CD4-positive, alpha-beta T cell treated with Interleukin-15 for 4 hours (primary cell): Measurements from ENCODE around the gene LRRC30.
"Not testable (repeated sequence)": the region's sequence is repeated elsewhere in the genome, so short reads cannot be mapped to it uniquely, and the experiment has no call there.

Experiments
- DNase-seq: peaks from one replicate; pipeline ENCODE4 v3.0.0-alpha.2; 2020; ENCODE audit warnings: low spot score

LRRC30 gene

DNA sequence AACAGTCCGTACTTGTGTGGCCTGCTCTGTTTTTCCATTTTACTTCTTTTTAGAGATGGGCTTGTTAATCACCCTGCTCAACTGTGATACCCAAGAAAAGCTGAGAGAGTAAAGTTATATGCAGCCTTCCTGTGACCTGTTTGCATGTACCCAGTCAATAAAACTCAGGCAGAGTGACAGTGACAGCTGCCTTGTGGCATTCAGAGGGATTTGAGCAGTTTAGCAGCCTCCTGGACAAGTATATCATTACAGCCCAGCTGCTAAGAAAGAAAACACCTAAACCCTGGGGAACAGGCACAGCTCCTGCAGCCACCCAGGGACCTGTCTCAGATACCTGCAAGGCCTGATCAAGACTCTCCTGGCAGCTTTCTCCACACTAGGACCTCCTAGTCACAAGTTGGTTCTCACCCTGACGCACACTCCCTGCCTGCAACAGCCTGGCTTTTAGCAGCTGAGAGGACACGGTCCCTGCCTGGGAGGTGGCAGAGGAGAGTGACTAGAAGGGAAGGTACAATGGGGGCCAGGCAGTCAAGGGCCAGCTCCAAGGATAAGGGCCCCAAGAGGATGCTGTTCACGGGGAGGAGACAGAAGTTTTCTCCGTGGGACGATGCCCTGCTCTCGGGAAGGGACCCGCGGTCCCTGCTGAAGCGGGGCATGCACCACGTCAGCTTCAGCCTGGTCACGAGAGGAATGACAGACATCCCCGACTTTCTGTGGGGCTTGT is at the start of gene LRRC30:
TSS of gene LRRC30 (plus strand) at position 464 of the 724 bp plus-strand sequence. CDS start at position 514, 50 bp downstream.
- DNase-seq = no peak

DNA sequence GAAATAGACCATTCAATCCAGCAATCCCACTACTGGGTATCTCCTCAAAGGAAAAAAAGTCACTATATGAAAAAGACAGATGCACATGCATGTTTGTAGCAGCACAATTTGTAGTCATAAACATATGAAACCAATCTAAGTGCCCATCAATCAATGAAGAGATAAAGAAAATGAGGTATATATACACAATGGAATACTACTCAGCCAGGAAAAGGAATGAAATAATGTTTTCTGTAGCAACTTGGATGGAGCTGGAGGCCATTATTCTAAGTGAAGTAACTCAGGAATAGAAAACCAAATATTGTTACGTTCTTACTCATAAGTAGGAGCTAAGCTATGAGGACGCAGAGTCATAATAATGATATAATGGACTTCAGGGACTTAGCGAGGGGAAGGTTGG is 45.2 kb upstream of the LRRC30 start:
- no peak for DNase-seq

DNA sequence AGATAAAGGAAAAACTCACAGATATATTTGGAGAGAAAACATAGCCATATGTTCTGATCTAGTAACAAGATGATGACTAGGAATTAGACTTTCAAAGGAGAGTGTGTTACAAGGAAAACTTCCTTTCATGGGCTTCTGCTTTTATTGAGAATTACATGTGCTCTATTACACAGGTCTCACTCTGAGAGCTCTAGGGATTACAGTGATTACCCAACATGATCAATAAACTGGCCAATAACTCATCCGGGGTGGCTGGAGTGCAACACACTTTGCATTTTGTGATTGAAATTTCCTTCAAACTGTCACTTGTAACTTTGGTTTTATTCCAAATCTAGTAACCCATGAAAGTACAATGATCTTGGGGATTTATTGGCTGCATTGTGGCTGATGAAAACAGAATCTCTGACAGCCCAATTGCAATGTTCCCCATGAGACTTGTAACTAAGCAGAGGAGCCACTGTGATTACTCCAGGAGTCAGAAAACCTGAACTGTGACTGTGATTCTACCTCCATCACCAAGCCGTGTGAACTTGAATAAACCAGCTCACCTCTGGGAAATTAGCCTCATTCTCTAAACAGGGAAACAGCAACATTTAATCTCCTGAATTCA is 40.2 kb upstream of the LRRC30 start:
- no peak for DNase-seq

DNA sequence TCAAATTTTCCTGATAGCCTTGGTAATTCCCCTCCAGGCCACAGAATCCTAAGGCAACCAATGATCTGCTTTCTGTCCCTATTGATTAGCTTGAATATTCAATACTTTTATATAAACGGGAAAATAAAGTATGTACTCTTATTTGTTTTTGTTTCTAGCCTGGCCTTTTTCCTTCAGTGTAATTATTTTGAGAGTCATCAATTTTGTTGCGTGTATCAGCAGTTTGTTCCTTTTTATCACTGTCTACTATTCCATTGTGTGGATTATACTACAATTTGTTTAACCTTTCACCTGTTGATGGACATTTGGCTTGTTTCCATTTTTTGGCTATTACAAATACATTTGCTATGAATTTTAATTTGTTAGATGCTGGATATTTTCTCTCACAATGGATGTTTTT is 39.2 kb upstream of the LRRC30 start:
- DNase-seq = no peak

DNA sequence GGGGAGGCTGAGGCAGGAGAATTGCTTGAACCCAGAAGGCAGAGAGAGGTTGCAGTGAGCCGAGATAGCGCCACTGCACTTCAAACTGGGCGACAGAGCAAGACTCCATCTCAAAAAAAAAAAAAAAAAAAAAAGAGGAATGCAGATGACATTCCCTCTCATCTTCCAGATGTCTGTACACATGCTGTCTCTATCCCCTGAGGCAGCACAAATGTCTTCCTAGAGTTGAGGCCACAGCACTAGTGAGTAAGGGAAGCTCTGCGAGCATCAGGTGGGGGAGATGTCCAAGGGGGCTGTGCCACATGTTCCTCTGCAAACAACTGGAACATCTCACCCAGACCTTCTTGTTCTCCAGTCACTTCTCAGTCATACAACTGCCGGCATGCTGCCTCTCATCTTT is 35.6 kb upstream of the LRRC30 start:
- DNase-seq = no peak

DNA sequence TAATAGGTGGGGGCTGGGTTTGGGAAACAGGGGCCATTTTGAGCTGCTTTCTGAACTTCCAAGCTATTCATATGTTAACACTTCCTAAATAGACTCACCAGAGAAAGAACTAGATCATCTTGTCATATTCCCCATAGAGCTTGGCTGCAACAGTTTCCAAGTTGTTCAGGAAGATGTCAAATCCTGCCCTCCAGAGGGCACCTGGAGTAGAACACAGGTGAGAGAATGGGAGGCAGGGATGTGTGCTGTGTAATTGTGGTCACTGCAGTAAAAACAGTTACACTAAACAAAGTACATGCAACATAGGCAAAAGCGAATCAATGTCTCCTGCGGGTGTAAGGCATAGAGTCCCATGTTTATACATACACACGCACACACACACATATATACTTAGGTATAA is 34.5 kb upstream of the LRRC30 start:
- DNase-seq = no peak

DNA sequence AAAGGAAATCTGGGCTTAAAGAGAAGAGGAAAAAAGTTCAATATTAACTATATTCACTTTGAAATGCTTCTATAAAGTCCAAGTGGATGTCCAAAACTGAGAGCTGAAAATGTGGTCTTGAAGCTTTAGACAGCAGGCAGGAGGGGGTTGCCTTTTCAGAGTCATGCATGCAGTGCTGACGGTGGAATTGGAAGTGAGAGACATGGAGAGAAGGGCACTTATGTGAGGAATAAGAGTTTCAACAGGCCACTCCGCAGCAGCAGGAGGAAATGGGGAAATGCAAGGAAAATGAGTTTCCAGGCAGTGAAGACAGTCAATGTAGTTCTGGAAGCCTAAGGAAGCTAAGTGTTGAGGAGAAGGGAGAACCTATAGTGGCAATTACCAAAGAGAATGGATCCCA is 33.0 kb upstream of the LRRC30 start:
- no peak for DNase-seq

DNA sequence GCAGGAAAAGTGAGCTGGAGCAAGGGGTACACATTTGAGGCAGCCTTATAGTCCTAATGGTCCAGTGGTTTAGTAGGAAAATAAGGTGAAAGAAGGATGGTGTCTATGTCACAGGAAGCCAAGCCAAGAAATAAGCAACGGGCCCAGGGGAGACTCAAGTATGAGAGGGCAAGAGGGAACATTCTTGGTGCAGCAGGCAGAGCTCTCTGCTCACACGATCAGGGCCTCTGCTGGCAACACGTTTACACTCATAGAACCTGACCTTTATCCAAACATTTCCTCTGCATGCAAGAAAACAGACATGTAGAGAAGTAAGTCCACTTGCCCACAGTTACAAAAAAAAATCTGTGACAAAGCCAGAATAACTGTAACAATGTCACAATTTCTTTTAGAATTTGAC is 32.6 kb upstream of the LRRC30 start:
- no peak for DNase-seq

DNA sequence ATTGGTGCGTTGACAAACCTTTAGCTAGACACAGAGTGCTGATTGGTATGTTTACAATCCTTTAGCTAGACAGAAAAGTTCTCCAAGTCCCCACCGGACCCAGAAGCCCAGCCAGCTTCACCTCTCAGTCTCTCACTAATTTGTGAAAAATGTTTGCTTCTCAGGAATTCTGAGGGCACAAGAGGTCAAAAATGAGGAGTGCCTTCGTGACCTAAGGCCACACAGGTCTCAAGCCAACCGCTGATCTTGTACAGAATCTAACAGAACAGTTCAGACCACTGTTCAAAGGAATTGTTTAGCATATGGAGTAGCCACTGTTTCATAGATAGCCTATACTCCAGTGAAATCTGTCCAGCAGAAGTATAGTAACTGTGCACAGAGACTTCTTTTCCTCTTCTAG is 29.8 kb upstream of the LRRC30 start:
- DNase-seq = no peak

DNA sequence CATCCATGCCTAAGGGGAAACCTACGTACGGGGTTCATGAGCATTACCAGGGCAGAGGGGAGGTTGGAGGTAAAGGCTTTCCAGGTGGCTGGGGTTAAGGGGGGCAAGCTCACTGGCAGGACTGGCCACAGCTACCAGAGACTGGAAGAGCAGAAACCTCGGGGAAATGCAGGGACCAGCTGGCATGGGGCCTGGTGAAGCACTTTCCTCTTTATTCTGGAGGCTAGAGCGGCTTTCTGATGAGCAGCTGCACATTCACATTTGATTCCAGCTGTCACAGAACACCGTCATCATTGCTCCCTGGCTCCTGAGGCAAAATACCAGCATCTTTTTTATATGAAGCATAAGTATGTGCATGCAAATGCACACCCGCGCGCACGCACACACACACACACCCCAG is 28.7 kb upstream of the LRRC30 start:
- DNase-seq = no peak

DNA sequence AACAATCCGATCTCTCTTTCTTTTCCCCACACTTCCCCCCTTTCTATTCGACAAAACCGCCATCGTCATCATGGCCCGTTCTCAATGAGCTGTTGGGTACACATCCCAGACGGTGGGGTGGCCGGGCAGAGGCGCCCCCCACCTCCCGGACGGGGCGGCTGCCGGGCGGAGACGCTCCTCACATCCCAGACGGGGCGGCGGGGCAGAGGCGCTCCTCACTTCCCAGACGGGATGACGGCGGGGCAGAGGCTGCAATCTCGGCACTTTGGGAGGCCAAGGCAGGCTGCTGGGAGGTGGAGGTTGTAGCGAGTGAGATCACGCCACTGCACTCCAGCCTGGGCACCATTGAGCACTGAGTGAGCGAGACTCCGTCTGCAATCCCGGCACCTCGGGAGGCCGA is 27.3 kb upstream of the LRRC30 start:
- DNase-seq = not testable (repeated sequence)

DNA sequence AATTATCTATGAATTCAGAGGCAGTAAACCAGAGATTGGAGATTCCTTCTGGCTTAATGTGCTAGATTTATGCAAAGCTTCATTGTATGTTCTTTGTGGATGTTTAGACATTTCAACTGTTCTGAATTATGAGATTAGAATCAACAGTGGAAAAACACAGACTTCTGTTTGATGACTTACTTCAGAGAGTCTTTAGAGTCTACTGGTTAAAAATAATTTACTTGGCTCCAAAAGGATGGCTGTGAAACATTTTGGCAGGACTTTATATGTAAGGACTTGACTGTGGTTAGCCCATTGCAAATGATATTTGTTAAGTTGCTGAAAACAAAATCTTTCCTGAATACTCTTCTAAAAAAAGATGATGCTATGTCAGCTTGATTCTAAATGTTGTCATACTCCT is 25.5 kb upstream of the LRRC30 start:
- DNase-seq = no peak

DNA sequence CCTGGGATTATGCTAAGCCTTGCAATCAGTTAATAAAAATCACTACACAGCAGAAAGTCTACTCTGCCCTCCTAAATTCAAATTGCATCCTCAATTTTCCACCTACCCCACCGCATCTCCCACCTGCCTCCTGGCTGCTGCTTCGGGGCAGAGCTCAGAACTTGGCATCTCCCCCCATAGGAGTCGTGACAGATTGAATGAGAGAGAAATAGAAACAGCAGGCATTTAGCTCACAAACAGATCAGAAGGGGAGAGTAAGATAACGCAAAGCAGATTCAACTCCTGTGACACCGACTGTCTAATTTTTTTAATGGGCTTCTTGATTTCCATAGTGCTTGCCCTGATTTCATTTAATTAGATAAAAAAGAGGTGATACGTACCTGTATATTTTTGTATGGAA is 24.7 kb upstream of the LRRC30 start:
- no peak for DNase-seq

DNA sequence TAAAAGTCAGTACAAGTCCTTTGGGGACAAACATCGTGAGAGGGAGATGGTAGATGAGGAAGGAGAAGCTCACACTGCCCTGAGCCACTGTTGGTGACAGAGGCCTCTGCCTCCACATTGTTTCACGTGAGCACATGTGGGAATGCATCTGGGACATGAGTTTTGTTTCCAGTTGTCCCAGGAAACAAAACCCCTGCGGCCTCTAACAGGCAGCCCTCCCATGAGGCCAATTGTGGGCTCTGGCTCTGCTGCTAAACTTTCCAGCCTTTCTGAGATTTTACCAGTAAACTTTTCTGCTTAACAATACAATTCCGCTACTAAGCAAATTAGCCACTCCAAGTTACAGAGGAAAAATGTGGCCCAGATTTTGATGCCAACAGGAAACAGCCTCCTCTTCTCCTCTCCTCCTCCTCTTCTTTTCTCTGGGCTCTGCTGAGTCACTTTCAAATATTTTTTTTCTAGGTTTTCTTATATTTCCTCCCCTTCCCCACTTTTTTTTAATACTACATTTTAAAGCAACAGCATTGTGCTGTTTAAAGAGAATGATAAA is 23.4 kb upstream of the LRRC30 start:
- no peak for DNase-seq

DNA sequence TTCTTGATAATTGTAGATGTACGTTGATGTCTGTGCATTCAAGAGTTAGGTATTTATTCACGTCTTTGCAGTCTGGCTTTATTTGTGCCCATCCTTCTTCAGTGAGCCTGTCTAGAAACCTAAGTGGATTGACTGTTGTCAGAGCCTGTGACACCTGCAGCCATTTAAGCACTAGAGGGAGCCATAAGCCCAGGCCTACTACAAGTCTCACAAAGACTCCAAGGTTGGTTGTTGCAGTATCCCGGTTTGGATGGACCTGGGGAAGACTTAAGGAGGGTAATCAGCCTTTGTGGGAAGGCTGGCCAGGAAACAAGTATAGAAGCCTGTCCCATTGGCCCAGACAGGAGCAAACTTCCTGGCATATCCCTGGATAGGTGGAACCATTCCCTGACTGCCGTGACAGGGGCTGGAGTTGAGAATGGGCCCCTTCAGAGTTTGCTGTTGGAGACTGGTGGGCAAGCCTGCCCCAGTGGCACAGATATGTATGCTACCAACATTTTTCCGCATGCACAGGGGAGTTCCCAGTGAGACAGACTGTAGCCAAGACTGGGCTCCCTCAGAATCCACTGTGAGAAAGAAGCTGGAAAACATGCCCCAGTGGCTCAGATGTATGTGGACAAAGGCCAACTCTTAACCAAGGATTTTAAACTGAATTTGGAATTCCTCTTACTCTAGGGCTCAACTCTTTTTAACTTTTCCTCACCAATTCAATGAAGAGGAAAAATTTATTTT is 9.3 kb upstream of the LRRC30 start:
- DNase-seq = no peak

DNA sequence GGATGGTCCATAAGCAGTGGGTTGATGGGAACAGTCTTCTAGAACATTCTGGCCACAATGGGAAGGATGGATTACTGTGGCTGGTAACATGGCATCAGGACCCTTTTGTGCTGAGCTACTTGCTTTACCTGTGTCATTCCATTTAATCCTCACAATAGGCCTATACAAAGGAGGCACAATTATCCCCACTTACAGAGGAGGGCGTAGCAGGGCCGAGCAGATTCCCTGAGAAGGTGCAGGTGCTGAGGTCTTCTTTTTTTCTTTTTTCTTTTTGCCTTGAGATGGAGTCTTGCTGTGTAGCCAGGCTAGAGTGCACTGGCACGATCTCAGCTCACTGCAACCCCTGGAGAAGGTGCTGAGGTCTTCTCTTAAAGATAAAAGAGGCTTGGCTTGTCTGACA is 6.7 kb upstream of the LRRC30 start:
- DNase-seq = no peak

DNA sequence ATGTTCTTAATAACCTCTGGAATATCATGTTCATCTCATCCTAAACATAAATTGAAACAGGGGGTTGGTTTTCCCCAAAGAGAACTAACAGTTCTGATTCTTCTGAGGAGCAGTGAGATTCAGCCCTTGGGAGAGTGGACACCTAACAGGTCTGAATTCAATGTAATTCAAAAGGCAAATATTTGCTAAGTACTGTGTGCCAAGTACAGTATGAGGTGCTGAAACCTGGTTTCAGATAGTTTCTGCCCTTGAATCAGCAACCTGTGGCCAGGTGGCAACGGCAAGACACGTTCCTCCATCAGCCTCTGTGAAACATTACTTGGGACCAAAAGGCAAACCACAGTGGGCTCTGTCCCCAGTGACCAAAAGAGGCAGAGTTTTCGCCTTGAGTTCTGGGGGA is 1.3 kb downstream of the LRRC30 start:
- DNase-seq = no peak

DNA sequence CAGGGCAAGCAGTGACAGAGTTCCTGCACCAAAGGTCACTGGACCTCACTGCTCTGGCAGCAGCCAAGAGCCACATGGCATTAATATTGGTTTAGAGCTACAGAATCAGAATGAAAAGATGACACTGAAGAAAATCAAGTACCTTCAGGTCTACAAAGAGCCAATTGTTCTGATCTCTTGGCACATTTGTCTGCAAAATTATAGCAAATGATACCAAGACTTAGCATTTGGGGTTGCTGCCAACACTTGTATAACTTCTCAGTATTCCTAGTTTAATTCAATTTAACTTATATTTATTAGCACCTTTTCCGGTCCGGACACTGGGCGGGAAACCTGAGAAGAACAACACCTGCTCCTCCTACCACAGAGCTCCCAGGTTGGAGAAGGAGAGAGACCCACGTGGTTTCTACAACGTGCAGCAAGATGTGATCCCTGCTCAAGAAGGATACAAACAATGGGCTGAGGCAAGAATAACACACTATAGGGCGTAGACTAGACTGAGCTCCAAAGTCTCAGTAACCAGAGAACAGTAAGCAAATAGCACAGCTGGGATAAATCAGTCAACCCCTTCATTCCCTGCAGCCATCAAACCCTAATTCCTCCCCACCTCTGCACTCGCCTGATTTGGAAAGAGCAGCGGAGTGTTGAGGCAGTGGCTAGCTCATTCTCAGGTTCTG is 2.4 kb downstream of the LRRC30 start:
- DNase-seq = no peak

DNA sequence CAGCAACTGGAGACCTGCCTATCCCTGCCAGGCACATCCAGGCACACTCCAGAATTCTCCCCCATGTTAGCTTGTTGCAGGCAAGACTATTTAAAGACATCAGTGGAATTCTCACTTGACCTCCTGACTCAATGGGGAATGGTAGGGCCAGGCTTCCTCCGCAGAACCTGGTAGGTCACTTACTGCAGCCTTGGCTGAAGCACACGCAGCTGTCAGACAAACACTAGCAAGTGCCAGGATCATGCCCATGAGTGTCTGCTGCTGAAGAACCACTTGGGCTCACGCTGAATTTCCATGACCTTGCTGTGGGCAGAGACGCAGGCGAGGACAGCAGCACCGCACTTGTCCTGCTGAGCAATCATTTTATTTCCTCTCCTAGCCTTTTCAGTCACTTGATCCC is 3.2 kb downstream of the LRRC30 start:
- no peak for DNase-seq

DNA sequence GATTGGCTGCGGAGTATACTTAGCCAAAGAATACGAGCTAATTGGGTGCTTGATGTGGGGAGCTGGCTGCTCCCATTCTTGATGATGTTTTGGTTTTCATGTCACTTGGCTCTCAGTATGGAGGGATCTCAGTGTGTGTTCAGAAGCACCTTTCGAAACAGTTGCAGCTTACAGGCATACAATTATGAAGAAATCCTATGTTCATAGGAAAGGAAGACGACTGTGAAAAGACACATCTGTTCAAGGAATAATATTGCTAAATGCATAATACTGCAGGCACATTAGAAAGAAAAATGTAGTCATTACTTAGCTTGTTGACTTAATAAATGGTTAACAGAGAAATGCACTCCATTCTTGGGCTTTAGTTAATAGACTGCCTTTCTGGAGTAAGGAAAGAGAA is 4.1 kb downstream of the LRRC30 start:
- DNase-seq = no peak

DNA sequence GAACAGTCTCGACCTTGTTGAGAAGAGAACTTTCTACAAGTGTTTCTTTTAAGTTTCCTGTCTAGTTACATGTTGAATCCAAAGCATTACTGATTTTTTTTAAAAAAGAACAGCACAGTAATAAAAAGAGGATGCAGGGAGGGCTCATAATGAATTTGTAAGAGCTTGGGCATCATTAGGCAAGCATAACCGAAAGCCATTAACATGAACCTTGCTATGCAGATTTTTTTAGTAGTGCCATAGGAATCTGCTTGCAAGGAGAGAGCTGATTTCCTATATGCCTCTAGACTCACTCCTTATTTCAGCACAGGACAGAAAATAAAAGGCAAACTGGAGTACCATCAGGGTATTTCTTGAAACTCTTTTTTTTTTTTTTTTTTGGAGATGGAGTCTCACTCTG is 5.2 kb downstream of the LRRC30 start:
- no peak for DNase-seq

DNA sequence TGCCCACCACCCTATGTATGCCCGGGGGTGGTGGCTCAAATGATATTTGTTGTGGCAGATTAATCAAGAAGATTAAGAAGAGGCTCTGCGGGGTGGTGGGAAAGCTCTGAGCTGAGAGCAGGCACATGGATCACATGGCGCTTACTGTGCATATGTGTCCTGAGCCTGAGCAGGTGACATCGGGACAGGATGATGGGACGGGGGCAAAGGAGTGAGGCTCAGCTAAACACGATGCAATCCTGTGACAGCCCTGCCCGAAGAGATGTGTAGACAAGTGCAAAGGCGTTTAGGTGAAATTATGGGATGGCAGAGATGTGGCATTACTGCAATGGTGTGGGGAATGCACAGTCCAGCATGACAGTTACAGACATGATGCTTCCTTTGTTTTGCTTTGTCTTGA is 6.0 kb downstream of the LRRC30 start:
- no peak for DNase-seq
